ENCODE measurements around the gene CARNS1.
A peak's percentile ranks its signal among the peaks of the same experiment; 100 is the strongest.

CARNS1 gene

GRCh38 chr11:67415501-67416304 lies at the start of gene CARNS1:
TSS of gene CARNS1 (plus strand) at chr11:67415678. CDS start at chr11:67416200, 522 bp downstream.
- DNase-seq = no peak

GRCh38 chr11:67365736-67366444 lies 49.6 kb upstream of the CARNS1 start:
- DNase-seq = no peak

- no peak for DNase-seq
These were observed 48.9 kb upstream of the CARNS1 start for GRCh38 chr11:67366546-67366945.

GRCh38 chr11:67366961-67367760 lies 48.3 kb upstream of the CARNS1 start:
- DNase-seq = no peak

- no peak for DNase-seq
These were observed 47.7 kb upstream of the CARNS1 start for GRCh38 chr11:67367761-67368227.

GRCh38 chr11:67368621-67369020 lies 46.9 kb upstream of the CARNS1 start:
- no peak for DNase-seq

GRCh38 chr11:67369275-67369674 lies 46.2 kb upstream of the CARNS1 start:
- DNase-seq = no peak

GRCh38 chr11:67369801-67370284 lies 45.6 kb upstream of the CARNS1 start:
- no peak for DNase-seq

- no peak for DNase-seq
These were observed 45.0 kb upstream of the CARNS1 start for GRCh38 chr11:67370351-67371076.

GRCh38 chr11:67371189-67371910 lies 44.1 kb upstream of the CARNS1 start:
- no peak for DNase-seq

GRCh38 chr11:67371911-67372320 lies 43.6 kb upstream of the CARNS1 start:
- no peak for DNase-seq

GRCh38 chr11:67372321-67372992 lies 43.0 kb upstream of the CARNS1 start:
- DNase-seq = no peak

GRCh38 chr11:67372993-67373647 lies 42.4 kb upstream of the CARNS1 start, which contains the start of gene CLCF1:
TSS of gene CLCF1 (minus strand) at chr11:67373598. CDS start at chr11:67373539, 59 bp downstream.
- DNase-seq = peak; percentile 12

GRCh38 chr11:67373648-67374570 lies 41.6 kb upstream of the CARNS1 start:
- DNase-seq = no peak

- no peak for DNase-seq
These were observed 40.8 kb upstream of the CARNS1 start for GRCh38 chr11:67374571-67375281.

GRCh38 chr11:67375320-67376055 lies 40.0 kb upstream of the CARNS1 start:
- DNase-seq = no peak

GRCh38 chr11:67376063-67376820 lies 39.2 kb upstream of the CARNS1 start:
- DNase-seq = no peak
